ENCODE measurements around the gene FLAD1.

DNA sequence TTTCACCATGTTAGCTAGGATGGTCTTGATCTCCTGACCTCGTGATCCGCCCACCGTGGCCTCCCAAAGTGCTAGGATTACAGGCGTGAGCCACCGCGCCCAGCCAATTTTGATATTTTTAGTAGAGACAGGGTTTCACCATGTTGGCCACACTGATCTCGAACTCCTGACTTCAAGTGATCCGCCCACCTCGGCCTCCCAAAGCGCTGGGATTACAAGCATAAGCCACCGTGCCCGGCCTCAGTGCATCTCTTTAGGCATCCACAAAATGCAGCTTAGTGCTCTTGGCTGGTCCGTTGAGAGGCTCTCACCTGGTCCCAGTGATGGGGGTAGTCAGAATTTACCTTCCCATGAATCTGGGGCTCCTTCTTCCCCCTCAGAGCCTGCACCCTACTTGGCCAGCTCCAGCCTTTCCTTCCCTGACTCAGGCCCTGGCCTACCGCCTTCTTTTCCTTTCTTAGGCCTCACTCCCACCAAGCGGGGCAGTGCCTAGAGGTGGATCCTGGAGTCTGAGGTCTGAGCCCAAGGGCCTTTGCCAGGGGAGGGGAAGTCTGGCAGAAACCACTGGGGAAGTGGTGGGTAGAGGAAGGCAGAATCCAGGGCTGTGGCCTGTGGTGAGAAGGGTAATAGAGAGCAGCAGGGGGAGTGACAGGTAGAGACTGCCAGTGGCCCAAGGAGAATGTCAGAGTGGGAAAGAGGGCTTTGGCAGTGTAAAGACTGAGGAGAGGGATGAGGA lies 14.0 kb downstream of the FLAD1 start:
- TF ChIP-seq ZBTB21 (CRISPR knock-in tag; IDR thresholded peaks at IDR 0.05; ENCODE audit: borderline replicate concordance) (no peak), RELA (CRISPR knock-in tag; IDR thresholded peaks at IDR 0.05; ENCODE audit: borderline replicate concordance) (no peak), ETV6 (CRISPR knock-in tag; IDR thresholded peaks at IDR 0.05) (no peak), JUN (CRISPR knock-in tag; IDR thresholded peaks at IDR 0.05) (no peak), ELF4 (CRISPR knock-in tag; IDR thresholded peaks at IDR 0.05; ENCODE audit: low read depth) (no peak), CREB1 (CRISPR knock-in tag; IDR thresholded peaks at IDR 0.05) (no peak), ZNF121 (CRISPR knock-in tag; IDR thresholded peaks at IDR 0.05) (no peak)
- TF ChIP-seq, protein P1, sequence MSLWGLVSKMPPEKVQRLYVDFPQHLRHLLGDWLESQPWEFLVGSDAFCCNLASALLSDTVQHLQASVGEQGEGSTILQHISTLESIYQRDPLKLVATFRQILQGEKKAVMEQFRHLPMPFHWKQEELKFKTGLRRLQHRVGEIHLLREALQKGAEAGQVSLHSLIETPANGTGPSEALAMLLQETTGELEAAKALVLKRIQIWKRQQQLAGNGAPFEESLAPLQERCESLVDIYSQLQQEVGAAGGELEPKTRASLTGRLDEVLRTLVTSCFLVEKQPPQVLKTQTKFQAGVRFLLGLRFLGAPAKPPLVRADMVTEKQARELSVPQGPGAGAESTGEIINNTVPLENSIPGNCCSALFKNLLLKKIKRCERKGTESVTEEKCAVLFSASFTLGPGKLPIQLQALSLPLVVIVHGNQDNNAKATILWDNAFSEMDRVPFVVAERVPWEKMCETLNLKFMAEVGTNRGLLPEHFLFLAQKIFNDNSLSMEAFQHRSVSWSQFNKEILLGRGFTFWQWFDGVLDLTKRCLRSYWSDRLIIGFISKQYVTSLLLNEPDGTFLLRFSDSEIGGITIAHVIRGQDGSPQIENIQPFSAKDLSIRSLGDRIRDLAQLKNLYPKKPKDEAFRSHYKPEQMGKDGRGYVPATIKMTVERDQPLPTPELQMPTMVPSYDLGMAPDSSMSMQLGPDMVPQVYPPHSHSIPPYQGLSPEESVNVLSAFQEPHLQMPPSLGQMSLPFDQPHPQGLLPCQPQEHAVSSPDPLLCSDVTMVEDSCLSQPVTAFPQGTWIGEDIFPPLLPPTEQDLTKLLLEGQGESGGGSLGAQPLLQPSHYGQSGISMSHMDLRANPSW (CRISPR knock-in tag; conservative IDR thresholded peaks at IDR 0.05; ENCODE audit: low read depth) = no peak
- TF ChIP-seq, protein P2, sequence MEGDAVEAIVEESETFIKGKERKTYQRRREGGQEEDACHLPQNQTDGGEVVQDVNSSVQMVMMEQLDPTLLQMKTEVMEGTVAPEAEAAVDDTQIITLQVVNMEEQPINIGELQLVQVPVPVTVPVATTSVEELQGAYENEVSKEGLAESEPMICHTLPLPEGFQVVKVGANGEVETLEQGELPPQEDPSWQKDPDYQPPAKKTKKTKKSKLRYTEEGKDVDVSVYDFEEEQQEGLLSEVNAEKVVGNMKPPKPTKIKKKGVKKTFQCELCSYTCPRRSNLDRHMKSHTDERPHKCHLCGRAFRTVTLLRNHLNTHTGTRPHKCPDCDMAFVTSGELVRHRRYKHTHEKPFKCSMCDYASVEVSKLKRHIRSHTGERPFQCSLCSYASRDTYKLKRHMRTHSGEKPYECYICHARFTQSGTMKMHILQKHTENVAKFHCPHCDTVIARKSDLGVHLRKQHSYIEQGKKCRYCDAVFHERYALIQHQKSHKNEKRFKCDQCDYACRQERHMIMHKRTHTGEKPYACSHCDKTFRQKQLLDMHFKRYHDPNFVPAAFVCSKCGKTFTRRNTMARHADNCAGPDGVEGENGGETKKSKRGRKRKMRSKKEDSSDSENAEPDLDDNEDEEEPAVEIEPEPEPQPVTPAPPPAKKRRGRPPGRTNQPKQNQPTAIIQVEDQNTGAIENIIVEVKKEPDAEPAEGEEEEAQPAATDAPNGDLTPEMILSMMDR (IDR thresholded peaks at IDR 0.05) = no peak
- TF ChIP-seq, protein P3, sequence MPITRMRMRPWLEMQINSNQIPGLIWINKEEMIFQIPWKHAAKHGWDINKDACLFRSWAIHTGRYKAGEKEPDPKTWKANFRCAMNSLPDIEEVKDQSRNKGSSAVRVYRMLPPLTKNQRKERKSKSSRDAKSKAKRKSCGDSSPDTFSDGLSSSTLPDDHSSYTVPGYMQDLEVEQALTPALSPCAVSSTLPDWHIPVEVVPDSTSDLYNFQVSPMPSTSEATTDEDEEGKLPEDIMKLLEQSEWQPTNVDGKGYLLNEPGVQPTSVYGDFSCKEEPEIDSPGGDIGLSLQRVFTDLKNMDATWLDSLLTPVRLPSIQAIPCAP (CRISPR knock-in tag; IDR thresholded peaks at IDR 0.05) = no peak
- TF ChIP-seq, protein P4, sequence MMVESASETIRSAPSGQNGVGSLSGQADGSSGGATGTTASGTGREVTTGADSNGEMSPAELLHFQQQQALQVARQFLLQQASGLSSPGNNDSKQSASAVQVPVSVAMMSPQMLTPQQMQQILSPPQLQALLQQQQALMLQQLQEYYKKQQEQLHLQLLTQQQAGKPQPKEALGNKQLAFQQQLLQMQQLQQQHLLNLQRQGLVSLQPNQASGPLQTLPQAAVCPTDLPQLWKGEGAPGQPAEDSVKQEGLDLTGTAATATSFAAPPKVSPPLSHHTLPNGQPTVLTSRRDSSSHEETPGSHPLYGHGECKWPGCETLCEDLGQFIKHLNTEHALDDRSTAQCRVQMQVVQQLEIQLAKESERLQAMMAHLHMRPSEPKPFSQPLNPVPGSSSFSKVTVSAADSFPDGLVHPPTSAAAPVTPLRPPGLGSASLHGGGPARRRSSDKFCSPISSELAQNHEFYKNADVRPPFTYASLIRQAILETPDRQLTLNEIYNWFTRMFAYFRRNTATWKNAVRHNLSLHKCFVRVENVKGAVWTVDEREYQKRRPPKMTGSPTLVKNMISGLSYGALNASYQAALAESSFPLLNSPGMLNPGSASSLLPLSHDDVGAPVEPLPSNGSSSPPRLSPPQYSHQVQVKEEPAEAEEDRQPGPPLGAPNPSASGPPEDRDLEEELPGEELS (CRISPR knock-in tag; IDR thresholded peaks at IDR 0.05) = no peak
- TF ChIP-seq, protein P5, sequence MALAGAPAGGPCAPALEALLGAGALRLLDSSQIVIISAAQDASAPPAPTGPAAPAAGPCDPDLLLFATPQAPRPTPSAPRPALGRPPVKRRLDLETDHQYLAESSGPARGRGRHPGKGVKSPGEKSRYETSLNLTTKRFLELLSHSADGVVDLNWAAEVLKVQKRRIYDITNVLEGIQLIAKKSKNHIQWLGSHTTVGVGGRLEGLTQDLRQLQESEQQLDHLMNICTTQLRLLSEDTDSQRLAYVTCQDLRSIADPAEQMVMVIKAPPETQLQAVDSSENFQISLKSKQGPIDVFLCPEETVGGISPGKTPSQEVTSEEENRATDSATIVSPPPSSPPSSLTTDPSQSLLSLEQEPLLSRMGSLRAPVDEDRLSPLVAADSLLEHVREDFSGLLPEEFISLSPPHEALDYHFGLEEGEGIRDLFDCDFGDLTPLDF (CRISPR knock-in tag; IDR thresholded peaks at IDR 0.05) = no peak
- TF ChIP-seq, protein P6, sequence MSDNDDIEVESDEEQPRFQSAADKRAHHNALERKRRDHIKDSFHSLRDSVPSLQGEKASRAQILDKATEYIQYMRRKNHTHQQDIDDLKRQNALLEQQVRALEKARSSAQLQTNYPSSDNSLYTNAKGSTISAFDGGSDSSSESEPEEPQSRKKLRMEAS (CRISPR knock-in tag; IDR thresholded peaks at IDR 0.05) = no peak
- TF ChIP-seq, protein P7, sequence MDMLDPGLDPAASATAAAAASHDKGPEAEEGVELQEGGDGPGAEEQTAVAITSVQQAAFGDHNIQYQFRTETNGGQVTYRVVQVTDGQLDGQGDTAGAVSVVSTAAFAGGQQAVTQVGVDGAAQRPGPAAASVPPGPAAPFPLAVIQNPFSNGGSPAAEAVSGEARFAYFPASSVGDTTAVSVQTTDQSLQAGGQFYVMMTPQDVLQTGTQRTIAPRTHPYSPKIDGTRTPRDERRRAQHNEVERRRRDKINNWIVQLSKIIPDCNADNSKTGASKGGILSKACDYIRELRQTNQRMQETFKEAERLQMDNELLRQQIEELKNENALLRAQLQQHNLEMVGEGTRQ (CRISPR knock-in tag; IDR thresholded peaks at IDR 0.05) = no peak
